Type B pancreatic cell (in vitro differentiated cells): ENCODE measurements around the gene CKB. TPM values are rescaled to one million over a fixed set of nuclear protein-coding genes. Genes with fewer than 3 reads are reported as not detected.

Source experiments
- DNase-seq: peaks from one replicate; pipeline ENCODE4 v3.0.0; 2021; ENCODE audit warnings: mixed read lengths; ENCODE audit not compliant: unreplicated experiment; ENCODE audit errors: extremely low spot score
- H3K27ac Mint-ChIP-seq: 2 replicates; pipeline ENCODE4 v1.8.0; 2021; ENCODE audit warnings: mild to moderate bottlenecking, mixed read lengths
- H3K27me3 Mint-ChIP-seq: 2 replicates; pipeline ENCODE4 v1.8.0; 2021; ENCODE audit warnings: mixed read lengths
- H3K36me3 Mint-ChIP-seq: 2 replicates; pipeline ENCODE4 v1.8.0; 2021; ENCODE audit warnings: mixed read lengths
- H3K4me1 Mint-ChIP-seq: one replicate; pipeline ENCODE4 v1.8.0; 2021; ENCODE audit warnings: mixed read lengths; ENCODE audit not compliant: unreplicated experiment
- H3K4me3 Mint-ChIP-seq: 2 replicates; pipeline ENCODE4 v1.8.0; 2021; ENCODE audit warnings: mild to moderate bottlenecking, mixed read lengths
- H3K9me3 Mint-ChIP-seq: 2 replicates; pipeline ENCODE4 v1.8.0; 2021; ENCODE audit warnings: mixed read lengths
- total RNA-seq: library from RNA; stranded (reverse); gene quantifications from 2 replicates; pipeline ENCODE4 v1.2.1, GENCODE V29; 2021; ENCODE audit warnings: low replicate concordance
- TF ChIP-seq, protein P1 (sequence below): fragments of 200-600 bp; sonication (generic); conservative IDR thresholded peaks from 2 replicates; pipeline ENCODE4 v1.5.0; 2021; ENCODE audit warnings: antibody characterized with exemption, mild to moderate bottlenecking

The CKB gene
- total RNA-seq, 1 donor from 2014 or later, result 323 TPM

DNA sequence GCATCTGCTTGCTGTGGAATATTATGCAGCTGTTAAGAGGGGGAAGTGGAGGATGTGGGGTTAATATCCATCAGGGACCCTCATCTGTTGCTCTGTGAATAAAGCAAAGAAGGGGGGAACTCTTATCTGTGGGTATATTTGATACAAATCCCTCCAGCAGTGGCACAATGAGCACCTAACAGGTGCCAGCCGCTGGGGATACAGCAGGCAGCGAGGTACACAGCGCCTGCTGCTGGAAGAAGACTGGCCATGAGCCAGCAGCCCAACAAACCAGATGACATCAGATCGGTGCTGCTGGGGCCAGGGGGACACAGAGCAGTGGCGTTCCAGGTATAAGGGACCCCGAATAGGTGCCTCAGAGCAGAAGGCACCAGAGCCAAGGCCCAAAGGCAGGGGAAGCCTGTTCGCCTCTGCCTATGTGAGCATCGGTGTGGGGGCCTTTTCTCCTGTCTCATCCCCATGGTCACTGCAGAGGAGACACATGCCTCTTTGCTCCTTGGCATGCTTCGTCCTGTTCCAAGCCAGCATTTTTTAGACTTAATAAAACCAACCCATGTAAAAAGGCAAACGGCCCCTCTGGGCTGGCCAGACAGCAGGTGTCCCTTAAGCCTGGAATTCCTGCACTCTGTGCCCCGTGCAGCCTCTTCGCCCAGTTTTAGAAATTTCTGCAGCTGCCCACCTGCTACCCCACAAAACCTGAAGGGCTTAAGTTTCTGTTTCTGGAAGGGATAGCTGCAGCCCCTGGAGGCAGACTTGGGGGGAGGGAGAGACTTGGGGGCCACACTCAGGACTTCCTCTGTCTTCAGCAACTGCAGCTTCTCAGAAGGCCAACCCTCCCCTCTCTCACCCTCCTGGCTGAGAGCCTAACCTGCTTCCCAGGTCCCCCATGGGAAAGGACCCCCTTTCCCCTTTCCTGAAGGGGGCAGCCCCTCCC, 1.6 kb upstream of the CKB start:
- Mint-ChIP-seq H3K27ac (peak overlapping the region; percentile 83), H3K9me3 (no peaks in the 10 kb centered on the region)
- no peak for DNase-seq

DNA sequence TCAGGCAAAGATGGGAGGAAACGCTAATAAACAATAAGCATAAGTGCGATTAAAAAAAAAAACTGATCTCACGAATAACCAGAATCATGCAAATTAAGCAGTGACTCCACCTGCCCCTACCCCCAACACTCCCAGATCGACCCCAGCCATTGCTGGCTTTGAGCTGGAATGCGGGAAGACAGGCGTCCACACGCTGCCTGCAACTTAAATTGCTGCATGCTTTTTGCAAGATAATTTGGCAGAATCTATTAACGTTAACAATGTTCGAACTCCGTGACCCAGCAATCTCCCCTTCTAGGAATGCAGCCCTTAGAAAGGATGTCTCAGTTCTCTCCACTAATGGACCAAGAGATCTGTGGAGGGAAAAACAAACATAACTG, 935 bp upstream of the CKB start:
- no peak for DNase-seq
- Mint-ChIP-seq H3K36me3 (no peaks in the 10 kb centered on the region), H3K9me3 (no peaks in the 10 kb centered on the region), H3K4me3 (peak overlapping the region; percentile 81), H3K27ac (peak overlapping the region; percentile 53), H3K4me1 (peaks cover 19% of the 10 kb centered on the region), H3K27me3 (peaks cover 13% of the 10 kb centered on the region)
- TF ChIP-seq, protein P1, sequence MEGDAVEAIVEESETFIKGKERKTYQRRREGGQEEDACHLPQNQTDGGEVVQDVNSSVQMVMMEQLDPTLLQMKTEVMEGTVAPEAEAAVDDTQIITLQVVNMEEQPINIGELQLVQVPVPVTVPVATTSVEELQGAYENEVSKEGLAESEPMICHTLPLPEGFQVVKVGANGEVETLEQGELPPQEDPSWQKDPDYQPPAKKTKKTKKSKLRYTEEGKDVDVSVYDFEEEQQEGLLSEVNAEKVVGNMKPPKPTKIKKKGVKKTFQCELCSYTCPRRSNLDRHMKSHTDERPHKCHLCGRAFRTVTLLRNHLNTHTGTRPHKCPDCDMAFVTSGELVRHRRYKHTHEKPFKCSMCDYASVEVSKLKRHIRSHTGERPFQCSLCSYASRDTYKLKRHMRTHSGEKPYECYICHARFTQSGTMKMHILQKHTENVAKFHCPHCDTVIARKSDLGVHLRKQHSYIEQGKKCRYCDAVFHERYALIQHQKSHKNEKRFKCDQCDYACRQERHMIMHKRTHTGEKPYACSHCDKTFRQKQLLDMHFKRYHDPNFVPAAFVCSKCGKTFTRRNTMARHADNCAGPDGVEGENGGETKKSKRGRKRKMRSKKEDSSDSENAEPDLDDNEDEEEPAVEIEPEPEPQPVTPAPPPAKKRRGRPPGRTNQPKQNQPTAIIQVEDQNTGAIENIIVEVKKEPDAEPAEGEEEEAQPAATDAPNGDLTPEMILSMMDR, result no peak

More for the DNA sequence above, 1.6 kb upstream of the CKB start:
- Mint-ChIP-seq H3K36me3 (no peaks in the 10 kb centered on the region), H3K4me3 (peak overlapping the region; percentile 81), H3K27me3 (peaks cover 13% of the 10 kb centered on the region), H3K4me1 (peaks cover 22% of the 10 kb centered on the region)
- TF ChIP-seq, protein P1, result no peak

DNA sequence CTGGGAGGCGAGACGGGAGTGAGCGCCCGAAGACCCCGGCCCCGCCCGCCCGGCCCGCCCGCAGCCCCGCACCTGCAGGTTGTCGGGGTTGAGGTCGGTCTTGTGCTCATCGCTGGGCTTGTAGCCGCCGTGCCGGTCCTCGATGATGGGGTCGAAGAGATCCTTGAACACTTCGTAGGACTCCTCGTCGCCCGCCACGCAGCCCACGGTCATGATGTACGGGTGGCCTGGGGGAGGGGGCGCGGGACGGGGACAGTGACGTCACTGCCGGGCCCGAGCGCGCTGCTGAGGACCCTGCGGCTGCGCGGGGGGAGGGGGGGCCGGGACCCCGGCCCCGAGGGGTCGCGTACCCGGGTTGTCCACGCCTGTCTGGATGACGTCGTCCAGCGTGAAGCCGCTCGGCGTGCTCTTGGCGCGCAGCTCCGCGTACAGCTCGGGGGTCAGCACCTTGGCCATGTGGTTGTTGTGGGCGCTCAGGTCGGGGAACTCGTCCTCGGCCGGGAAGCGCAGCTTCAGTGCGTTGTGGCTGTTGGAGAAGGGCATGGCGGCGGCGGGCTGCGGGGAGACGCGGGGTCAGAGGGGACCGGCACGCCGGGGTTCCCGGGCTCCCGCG, 573 bp downstream of the CKB start:
- TF ChIP-seq, protein P1, result no peak
- DNase-seq, result peak; percentile 71
- peaks cover 13% of the 10 kb centered on the region for H3K27me3 Mint-ChIP-seq
- H3K4me3 Mint-ChIP-seq, result peak overlapping the region; percentile 83
- H3K36me3 Mint-ChIP-seq, result no peaks in the 10 kb centered on the region
- no peaks in the 10 kb centered on the region for H3K9me3 Mint-ChIP-seq
- H3K4me1 Mint-ChIP-seq, result peaks cover 23% of the 10 kb centered on the region
- H3K27ac Mint-ChIP-seq, result no peak overlapping the region

DNA sequence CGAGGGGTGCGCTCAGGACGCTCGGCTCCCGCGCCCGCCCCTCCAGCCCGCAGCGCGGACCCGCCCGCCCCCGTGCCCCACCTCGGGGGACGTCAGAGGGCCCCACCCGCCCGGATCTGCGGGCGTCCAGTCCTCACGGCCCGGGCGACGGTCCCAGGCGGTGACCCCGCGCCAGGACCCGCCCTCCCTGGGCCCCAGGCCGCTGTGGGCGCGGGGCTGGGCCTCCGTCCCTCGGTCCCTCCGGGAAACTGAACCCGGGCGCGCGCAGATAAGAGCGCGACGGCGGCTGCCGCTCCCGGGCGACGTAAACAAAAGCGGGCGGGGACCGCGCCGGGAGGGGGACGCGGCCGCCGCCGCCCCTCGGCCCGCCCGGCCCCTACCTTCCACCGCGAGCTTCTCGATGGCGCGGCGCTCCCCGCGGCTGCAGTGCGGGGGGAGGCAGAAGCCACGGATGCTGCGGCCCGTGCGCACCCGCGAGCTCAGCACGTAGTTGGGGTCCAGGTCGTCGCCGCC, 1.1 kb downstream of the CKB start:
- DNase-seq, result no peak
- TF ChIP-seq, protein P1, result no peak
- Mint-ChIP-seq H3K4me1 (peaks cover 25% of the 10 kb centered on the region), H3K4me3 (peak overlapping the region; percentile 72), H3K9me3 (no peaks in the 10 kb centered on the region), H3K27me3 (peaks cover 13% of the 10 kb centered on the region), H3K27ac (no peak overlapping the region), H3K36me3 (no peaks in the 10 kb centered on the region)

DNA sequence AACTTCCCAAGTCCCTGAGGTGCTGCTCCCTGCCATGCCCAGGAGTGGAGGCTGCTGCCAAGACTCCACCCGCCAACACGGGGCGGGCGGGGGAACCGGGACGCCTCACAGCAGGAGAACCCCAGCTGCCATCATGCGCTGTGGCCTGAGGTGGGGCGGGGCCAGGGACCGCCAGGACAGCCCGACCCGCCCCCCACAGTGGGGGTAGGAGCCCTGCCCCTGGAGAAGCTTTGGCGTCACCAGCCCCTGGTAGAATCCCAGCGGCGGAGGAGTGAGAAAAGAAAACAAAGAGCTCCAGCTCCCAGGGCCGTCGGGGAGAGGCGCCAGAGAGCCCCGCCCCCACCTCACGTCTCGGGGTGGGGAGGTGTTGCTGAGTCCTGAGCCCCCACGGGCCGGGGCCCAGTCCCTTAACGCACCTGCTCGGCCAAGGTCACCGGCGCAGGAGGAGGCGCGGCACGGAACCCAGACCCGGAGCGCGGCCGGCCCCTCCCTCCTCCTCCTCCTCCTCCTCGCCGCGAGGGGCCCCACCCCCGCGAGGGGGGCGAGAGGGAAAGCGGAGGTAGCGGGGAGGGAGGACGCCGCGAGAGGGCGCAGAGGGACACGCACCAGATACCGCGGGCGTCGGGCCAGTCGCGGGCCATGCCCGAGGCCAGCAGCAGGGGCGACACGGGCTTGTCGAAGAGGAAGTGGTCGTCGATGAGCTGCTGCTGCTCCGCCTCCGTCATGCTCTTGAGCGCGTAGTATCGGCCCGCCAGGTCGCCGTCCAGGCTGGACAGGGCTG, 1.8 kb downstream of the CKB start:
- no peak overlapping the region for H3K27ac Mint-ChIP-seq
- H3K4me1 Mint-ChIP-seq, result peaks cover 26% of the 10 kb centered on the region
- peaks cover 13% of the 10 kb centered on the region for H3K27me3 Mint-ChIP-seq
- TF ChIP-seq, protein P1, result peak; percentile 68
- no peaks in the 10 kb centered on the region for H3K9me3 Mint-ChIP-seq
- H3K36me3 Mint-ChIP-seq, result no peaks in the 10 kb centered on the region
- peak; percentile 83 for DNase-seq
- H3K4me3 Mint-ChIP-seq, result peak overlapping the region; percentile 72
